ENCODE results near the gene ARL6IP5. TPM values are rescaled to one million over a fixed set of nuclear protein-coding genes. Genes with fewer than 3 reads are reported as not detected.

ARL6IP5 gene
- total RNA-seq, 1 experiment from 2014 or later, result 16.9 TPM

GRCh38 chr3:69137005-69137404, 52.3 kb downstream of the ARL6IP5 start:
- no peak overlapping the region for H3K27ac Mint-ChIP-seq
- H2AK5ac ChIP-seq (ENCODE audit: insufficient read length, low read length), result no peak overlapping the region
- no peaks in the 10 kb centered on the region for H3K27me3 ChIP-seq (ENCODE audit: insufficient read depth, low read length)
- H4K20me1 ChIP-seq (ENCODE audit: control insufficient read depth, insufficient read depth, insufficient read length), result no peaks in the 10 kb centered on the region
- H2AFZ ChIP-seq (ENCODE audit: low read length), result no peak overlapping the region
- H3T11ph ChIP-seq (ENCODE audit: low read length), result no peak overlapping the region
- H3K4me1 Mint-ChIP-seq, result no peaks in the 10 kb centered on the region
- H3K27me3 Mint-ChIP-seq (ENCODE audit: low read depth), result peaks cover 48% of the 10 kb centered on the region
- H3K9me3 ChIP-seq (ENCODE audit: control insufficient read depth, low read depth, low read length), result no peaks in the 10 kb centered on the region
- no peak overlapping the region for H2BK120ac ChIP-seq (ENCODE audit: low read depth, low read length, poor library complexity, severe bottlenecking)
- no peak overlapping the region for H2BK15ac ChIP-seq (ENCODE audit: low read depth, low read length)
- no peak overlapping the region for H3K4me2 ChIP-seq (ENCODE audit: insufficient read depth, insufficient read length, low read length)
- H4K91ac ChIP-seq (ENCODE audit: insufficient read length, low read depth, low read length), result no peak overlapping the region
- H2BK20ac ChIP-seq (ENCODE audit: low read depth, low read length, poor library complexity, severe bottlenecking), result no peak overlapping the region
- H3K14ac ChIP-seq (ENCODE audit: insufficient read depth, low read length), result no peak overlapping the region
- H3K4me1 ChIP-seq (ENCODE audit: insufficient read depth, low read length), result no peaks in the 10 kb centered on the region
- H3K36me3 Mint-ChIP-seq (ENCODE audit: insufficient read depth in 1 of 3, low read depth in 3 of 3), result no peaks in the 10 kb centered on the region
- no peak overlapping the region for H3K18ac ChIP-seq (ENCODE audit: insufficient read length, low read depth, low read length)
- no peak overlapping the region for H4K8ac ChIP-seq (replicated peaks; ENCODE audit: insufficient read length, low read depth, low read length)
- DNase-seq, result no peak
- H3K9me3 Mint-ChIP-seq, result no peaks in the 10 kb centered on the region
- no peak overlapping the region for H3K9ac ChIP-seq (ENCODE audit: extremely low read depth, insufficient read length, low read length)
- no peak for TF ChIP-seq CTCF (conservative IDR thresholded peaks at IDR 0.05)
- no peaks in the 10 kb centered on the region for H3K79me2 ChIP-seq (ENCODE audit: insufficient read depth, low read length)
- no peaks in the 10 kb centered on the region for H3K23me2 ChIP-seq (ENCODE audit: insufficient read length, low read depth, low read length, poor library complexity, severe bottlenecking)
- no peaks in the 10 kb centered on the region for H3K79me1 ChIP-seq (ENCODE audit: insufficient read depth, low read depth, low read length, poor library complexity, severe bottlenecking)
- no peak overlapping the region for H3K27ac ChIP-seq (ENCODE audit: insufficient read length, low read depth, low read length)
- H3K4ac ChIP-seq (ENCODE audit: low read depth, low read length), result no peak overlapping the region
- H3K4me3 Mint-ChIP-seq, result no peak overlapping the region
- no peak overlapping the region for H2BK5ac ChIP-seq (ENCODE audit: insufficient read length, low read length)
- H4K5ac ChIP-seq (ENCODE audit: insufficient read length, low read depth, low read length), result no peak overlapping the region
- H3K56ac ChIP-seq (ENCODE audit: insufficient read length, low read depth, low read length), result no peak overlapping the region
- H3K23ac ChIP-seq (ENCODE audit: insufficient read length, low read depth, low read length), result no peak overlapping the region
- H2BK12ac ChIP-seq (ENCODE audit: insufficient read length, low read depth, low read length), result no peak overlapping the region

Data from H9 (cell line).